Measurements from ENCODE around the gene NFS1. TPM values are rescaled to one million over a fixed set of nuclear protein-coding genes. Genes with fewer than 3 reads are reported as not detected.
A peak's percentile ranks its signal among the peaks of the same experiment; 100 is the strongest.

Gene NFS1
- total RNA-seq, 1 experiment from 2014 or later = 69.8 TPM

GRCh38 chr20:35665949-35666288 is 33.2 kb downstream of the NFS1 start:
- no peak overlapping the region for H3K27ac Mint-ChIP-seq (ENCODE audit: unreplicated experiment)

DNA sequence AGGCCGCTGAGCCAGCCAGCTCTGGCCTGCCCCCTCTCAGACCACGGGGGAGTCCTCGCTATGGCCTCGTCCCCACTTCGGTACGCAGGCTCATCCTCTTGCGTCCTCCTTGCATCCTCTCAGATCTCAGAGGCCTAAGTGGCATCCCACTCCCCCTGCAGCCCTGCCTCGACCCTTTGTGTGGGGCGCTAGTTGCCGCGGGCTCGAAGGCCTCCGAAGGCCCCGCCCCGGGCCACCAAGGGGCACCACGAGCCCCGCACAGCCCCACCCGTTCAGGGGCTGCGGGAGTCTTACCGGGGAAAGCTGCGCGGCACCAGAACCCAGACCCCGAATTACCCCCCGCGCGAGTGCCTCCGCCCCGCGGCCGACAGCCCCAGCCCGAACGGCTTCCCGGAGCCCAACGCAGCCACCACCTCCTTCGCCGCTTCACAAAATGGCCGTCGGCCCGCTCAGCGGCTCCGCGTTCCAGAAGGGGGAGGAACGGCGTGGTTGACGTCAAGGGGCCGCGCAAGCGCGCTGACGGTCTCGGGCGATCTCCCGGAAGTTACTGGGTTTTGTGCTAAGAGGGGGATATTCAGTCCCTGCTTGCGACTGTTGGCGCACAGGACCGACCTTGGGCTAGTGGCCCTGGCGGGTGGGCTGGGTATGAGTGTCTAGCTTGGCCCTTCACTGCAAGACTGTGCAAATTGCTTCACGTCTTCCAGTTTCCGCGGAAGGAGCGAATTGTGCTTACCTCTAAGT is 34.5 kb downstream of the NFS1 start, which contains the start of the genes CPNE1 and RBM12:
Gene CPNE1 (minus strand): TSS at position 435 of the 741 bp plus-strand sequence. CDS start 31,977 bp downstream, outside the sequence.
Gene RBM12 (minus strand): TSS at position 435 of the 741 bp plus-strand sequence. CDS start 9,578 bp downstream, outside the sequence.
- Mint-ChIP-seq H3K27me3 (ENCODE audit: insufficient read depth, unreplicated experiment) (no peaks in the 10 kb centered on the region), H3K36me3 (ENCODE audit: insufficient read depth, unreplicated experiment) (peaks cover 25% of the 10 kb centered on the region), H3K9me3 (ENCODE audit: unreplicated experiment) (no peaks in the 10 kb centered on the region), H3K27ac (ENCODE audit: unreplicated experiment) (peak within 1 kb of the TSS; percentile 96), H3K4me3 (ENCODE audit: unreplicated experiment) (peak within 1 kb of the TSS; percentile 84), H3K4me1 (ENCODE audit: low read depth, unreplicated experiment) (peaks cover 22% of the 10 kb centered on the region)
- Histone ChIP-seq H3K9me3 (no peaks in the 10 kb centered on the region), H3K4me1 (peaks cover 30% of the 10 kb centered on the region), H3K36me3 (ENCODE audit: control insufficient read depth, insufficient read depth, low read length) (no peaks in the 10 kb centered on the region), H3K4me3 (ENCODE audit: low read depth, low read length) (peak within 1 kb of the TSS; percentile 87), H3K27me3 (replicated peaks; ENCODE audit: control insufficient read depth, insufficient read depth, low read length) (no peaks in the 10 kb centered on the region)
- POLR2A ChIA-PET = interaction anchor here (0.6 to 4.2 kb wide), 12 partner anchors 12 to 406 kb away, joined by 3 to 57 read pairs (median 8); partner anchors contain the start of genes CEP250, NFS1, RBM39 and ROMO1
- CTCF ChIA-PET = interaction anchor here (0.5 to 2.3 kb wide), 9 partner anchors 22 to 788 kb away, joined by 3 to 46 read pairs (median 4); partner anchors contain the start of genes ACSS2, ERGIC3, RBM39 and SCAND1
- BruUV-seq (replicated peaks) = no TSS peak
- intact Hi-C loops (cut with micrococcal nuclease; ENCODE audit: unreplicated experiment) = loop anchor here (1.0 to 10.0 kb wide), 4 partner anchors 34 to 100 kb away; partner anchors contain the start of genes NFS1, RBM39 and ROMO1
- peak; percentile 99 for DNase-seq
- TF ChIP-seq, protein P1, sequence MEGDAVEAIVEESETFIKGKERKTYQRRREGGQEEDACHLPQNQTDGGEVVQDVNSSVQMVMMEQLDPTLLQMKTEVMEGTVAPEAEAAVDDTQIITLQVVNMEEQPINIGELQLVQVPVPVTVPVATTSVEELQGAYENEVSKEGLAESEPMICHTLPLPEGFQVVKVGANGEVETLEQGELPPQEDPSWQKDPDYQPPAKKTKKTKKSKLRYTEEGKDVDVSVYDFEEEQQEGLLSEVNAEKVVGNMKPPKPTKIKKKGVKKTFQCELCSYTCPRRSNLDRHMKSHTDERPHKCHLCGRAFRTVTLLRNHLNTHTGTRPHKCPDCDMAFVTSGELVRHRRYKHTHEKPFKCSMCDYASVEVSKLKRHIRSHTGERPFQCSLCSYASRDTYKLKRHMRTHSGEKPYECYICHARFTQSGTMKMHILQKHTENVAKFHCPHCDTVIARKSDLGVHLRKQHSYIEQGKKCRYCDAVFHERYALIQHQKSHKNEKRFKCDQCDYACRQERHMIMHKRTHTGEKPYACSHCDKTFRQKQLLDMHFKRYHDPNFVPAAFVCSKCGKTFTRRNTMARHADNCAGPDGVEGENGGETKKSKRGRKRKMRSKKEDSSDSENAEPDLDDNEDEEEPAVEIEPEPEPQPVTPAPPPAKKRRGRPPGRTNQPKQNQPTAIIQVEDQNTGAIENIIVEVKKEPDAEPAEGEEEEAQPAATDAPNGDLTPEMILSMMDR (IDR thresholded peaks at IDR 0.05; ENCODE audit: insufficient read depth in 1 of 2, low read depth in 1 of 2, low read length in 1 of 2, severe bottlenecking in 1 of 2, unreplicated experiment in 1 of 2) = no peak

More at GRCh38 chr20:35665949-35666288, 33.2 kb downstream of the NFS1 start:
- H3K4me3 ChIP-seq (ENCODE audit: low read depth, low read length) = no peak overlapping the region
- Mint-ChIP-seq H3K9me3 (ENCODE audit: unreplicated experiment) (no peaks in the 10 kb centered on the region), H3K36me3 (ENCODE audit: insufficient read depth, unreplicated experiment) (peaks cover 25% of the 10 kb centered on the region), H3K4me3 (ENCODE audit: unreplicated experiment) (no peak overlapping the region), H3K27me3 (ENCODE audit: insufficient read depth, unreplicated experiment) (no peaks in the 10 kb centered on the region), H3K4me1 (ENCODE audit: low read depth, unreplicated experiment) (peaks cover 22% of the 10 kb centered on the region)
- intact Hi-C loops (cut with micrococcal nuclease; ENCODE audit: unreplicated experiment) = loop anchor here (2.0 to 10.0 kb wide), 3 partner anchors 33 to 101 kb away; partner anchors contain the start of genes NFS1, RBM39 and ROMO1
- CTCF ChIA-PET = interaction anchor here (0.6 kb wide), 1 partner anchor 191 kb away, joined by 3 read pairs; no protein-coding TSS in a partner anchor
- no TSS peak for BruUV-seq (replicated peaks)
- H3K9me3 ChIP-seq = no peaks in the 10 kb centered on the region
- TF ChIP-seq, protein P1 (IDR thresholded peaks at IDR 0.05; ENCODE audit: insufficient read depth in 1 of 2, low read depth in 1 of 2, low read length in 1 of 2, severe bottlenecking in 1 of 2, unreplicated experiment in 1 of 2) = no peak
- DNase-seq = peak in 1 of 2 experiments; percentile 40
- peaks cover 24% of the 10 kb centered on the region for H3K4me1 ChIP-seq
- H3K36me3 ChIP-seq (ENCODE audit: control insufficient read depth, insufficient read depth, low read length) = no peaks in the 10 kb centered on the region
- POLR2A ChIA-PET = interaction anchor here (0.6 to 4.2 kb wide), 3 partner anchors 31 to 189 kb away, joined by 3 to 57 read pairs (median 3); partner anchors contain the start of gene RBM39
- no peaks in the 10 kb centered on the region for H3K27me3 ChIP-seq (replicated peaks; ENCODE audit: control insufficient read depth, insufficient read depth, low read length)
